GM12865 (cell line): ENCODE measurements around the gene OMA1.

ENCODE experiments used
- DNase-seq: peaks from one replicate; pipeline ENCODE4 v3.0.0; 2010; ENCODE audit warnings: low read depth
- H3K4me3 ChIP-seq: 2 replicates; pipeline ENCODE4 v1.5.1; 2011; ENCODE audit warnings: mild to moderate bottlenecking, low read depth, low read length, control low read depth
- TF ChIP-seq, protein P1 (sequence below): IDR thresholded peaks from 2 replicates; pipeline ENCODE4 v1.5.1; 2011; ENCODE audit warnings: low read length, control low read depth, low read depth, inconsistent platforms; ENCODE audit not compliant: insufficient read depth; ENCODE audit errors: missing control alignments

OMA1 gene

DNA sequence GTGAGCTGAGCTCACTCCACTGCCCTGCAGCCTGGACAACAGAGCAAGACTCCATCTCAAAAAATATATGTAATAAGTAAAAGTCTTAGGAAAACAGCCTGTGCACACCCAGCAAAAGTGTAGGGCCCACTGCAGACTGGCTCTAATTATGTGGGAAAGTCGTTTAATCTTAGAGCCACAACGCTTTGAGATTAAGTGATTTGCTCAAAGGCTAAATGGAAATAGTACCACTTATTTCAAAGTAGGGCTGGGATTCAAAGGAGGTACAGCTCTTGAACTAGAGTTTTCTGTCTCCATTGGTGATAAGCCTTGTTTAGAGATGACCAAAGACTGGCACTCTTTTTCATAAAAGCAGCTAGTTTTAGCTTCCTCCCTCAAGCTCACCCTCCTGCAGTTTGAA, 28.3 kb upstream of the OMA1 start:
- TF ChIP-seq, protein P1, sequence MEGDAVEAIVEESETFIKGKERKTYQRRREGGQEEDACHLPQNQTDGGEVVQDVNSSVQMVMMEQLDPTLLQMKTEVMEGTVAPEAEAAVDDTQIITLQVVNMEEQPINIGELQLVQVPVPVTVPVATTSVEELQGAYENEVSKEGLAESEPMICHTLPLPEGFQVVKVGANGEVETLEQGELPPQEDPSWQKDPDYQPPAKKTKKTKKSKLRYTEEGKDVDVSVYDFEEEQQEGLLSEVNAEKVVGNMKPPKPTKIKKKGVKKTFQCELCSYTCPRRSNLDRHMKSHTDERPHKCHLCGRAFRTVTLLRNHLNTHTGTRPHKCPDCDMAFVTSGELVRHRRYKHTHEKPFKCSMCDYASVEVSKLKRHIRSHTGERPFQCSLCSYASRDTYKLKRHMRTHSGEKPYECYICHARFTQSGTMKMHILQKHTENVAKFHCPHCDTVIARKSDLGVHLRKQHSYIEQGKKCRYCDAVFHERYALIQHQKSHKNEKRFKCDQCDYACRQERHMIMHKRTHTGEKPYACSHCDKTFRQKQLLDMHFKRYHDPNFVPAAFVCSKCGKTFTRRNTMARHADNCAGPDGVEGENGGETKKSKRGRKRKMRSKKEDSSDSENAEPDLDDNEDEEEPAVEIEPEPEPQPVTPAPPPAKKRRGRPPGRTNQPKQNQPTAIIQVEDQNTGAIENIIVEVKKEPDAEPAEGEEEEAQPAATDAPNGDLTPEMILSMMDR, result no peak
- no peak overlapping the region for H3K4me3 ChIP-seq
- no peak for DNase-seq

DNA sequence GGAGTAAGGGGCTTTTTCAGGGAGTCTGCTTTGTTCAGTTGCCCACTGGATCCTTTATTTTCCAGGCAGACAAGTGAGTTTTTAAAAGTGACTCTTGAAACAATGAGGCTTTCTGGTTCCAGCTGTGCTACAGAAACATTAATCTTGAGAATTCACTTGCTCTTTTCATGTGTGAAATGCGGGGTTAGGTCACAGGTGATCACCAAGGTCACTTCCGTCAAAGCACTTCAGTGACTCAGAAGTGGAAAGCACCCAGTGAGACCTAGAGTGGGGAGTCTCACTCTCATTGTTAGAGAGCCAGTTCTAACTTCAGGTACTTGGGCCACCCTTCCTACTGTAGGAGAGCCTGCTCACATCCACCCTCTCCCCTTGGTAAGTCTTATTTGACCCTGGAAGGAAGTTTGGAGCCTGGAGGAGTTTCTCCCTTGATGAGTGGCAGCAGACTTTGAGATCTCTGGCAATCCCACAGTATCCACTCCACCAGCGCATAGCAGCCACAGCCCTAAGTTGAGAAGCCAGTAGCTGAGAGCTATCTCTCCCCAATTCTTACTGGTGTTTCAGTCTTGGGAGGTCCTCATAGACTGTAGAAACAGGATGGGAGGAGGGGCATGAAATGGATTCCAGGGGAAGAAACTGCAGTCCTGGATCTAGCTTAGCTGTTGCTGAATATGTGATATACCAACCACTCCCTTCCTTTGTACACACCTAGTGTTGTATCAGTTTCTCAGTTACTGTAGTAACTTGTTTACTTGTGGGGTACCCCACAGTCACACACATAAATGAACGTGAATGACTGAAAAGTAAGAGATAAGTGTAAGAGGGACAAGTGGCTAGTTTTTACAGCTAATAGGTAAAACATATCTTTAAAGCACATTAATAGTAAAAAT, 27.4 kb upstream of the OMA1 start:
- H3K4me3 ChIP-seq, result no peak overlapping the region
- TF ChIP-seq, protein P1, result no peak
- DNase-seq, result peak; percentile 94

DNA sequence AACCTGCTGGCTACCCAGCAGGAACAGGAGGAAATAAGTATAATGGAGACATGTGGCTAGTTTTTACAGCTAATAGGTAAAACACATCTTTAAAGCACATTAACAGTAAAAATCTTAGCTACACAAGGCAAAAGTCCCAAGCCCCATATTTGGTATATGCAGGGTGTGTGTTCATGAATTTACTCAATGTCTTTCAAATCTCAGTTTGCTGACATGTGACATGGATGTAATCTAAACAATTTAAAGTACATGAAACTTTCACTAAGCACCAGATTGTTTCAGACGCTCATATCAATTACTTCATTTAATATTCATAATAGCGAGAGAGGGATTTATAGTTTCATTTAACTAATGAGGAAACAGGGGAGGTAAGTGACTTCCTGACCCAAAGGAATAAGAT, 26.6 kb upstream of the OMA1 start:
- peak; percentile 49 for DNase-seq
- no peak overlapping the region for H3K4me3 ChIP-seq
- TF ChIP-seq, protein P1, result no peak

DNA sequence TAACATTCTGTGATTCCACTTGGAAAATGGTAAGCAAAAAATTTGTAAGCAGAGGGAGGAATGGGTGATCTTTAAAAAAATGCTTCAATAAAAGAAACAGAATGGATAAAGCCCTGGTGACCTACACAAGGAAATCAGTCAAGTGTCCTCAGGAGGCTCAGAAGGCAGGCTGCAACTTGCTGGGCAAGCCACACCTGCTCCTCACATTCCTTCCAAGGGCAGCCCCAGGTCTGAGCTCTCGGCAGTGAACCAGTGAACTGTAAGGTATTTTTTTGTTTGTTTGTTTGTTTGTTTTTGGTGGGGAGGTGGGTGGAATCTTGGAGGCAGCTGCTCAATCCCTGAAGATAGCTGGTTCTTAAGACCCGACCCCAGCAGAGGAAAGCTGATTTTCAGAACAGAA, 26.2 kb upstream of the OMA1 start:
- DNase-seq, result no peak
- TF ChIP-seq, protein P1, result no peak
- H3K4me3 ChIP-seq, result no peak overlapping the region

DNA sequence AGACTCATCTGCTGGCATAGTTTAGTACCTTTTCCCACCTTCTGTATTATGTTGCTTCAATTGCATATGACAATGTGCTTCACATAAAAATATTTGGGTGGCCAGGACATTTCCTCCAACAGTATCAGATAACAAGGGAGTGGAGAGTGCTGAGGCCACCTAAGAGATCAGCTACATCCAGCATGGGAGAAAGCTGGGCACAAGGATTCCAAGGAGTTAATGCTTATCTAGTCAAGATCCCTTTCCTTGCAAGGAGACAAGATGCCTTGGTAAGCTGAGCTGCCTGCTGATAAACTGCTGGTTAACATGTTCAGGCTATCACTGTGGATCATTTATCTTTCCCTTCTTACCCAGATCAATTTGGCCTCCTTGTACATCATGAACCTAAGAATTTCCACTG, 25.1 kb upstream of the OMA1 start:
- TF ChIP-seq, protein P1, result no peak

DNA sequence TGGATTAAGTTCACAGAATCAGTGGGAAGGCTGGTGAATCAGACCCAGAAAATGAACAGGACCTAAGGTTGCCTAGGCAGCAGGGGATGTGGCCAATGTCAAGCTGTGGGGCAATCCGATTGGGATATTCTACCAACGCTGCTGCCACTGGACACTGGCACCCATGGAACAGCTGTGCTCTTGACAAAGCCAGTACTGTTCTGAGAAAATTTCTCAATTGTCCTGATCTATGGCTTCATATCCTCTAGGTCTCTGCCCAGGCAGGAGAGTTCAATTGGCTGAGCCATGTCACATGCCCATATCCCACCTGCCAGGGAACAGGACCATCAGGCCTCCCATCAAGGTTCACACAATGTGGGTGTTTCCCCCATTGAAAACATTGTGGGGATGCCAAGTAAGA, 24.3 kb upstream of the OMA1 start:
- no peak overlapping the region for H3K4me3 ChIP-seq
- TF ChIP-seq, protein P1, result no peak
- DNase-seq, result no peak

More for the DNA sequence above, 25.1 kb upstream of the OMA1 start:
- H3K4me3 ChIP-seq, result no peak overlapping the region
- DNase-seq, result no peak

DNA sequence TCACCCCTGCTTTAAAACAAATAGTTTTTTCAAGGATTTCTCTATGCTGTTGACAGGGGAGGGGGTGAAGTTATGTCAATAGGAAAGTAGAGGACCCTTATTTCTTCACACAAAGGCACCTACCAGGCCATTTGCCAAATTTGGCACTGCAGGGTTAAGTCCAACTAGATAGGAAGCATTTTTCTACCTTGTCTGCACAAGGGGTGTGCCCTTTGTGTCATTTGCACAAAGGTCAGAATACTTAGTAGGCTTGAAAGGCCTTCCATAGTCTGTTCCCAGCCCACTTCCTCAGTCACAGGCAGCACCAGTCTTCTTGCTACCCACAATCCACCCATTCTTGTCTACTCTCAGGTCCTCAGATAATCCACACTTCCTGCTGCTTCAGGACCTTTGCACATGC, 23.6 kb upstream of the OMA1 start:
- DNase-seq, result no peak
- TF ChIP-seq, protein P1, result no peak
- H3K4me3 ChIP-seq, result no peak overlapping the region
